ENCODE data around the gene NR4A1. TPM values are rescaled to one million over a fixed set of nuclear protein-coding genes. Genes with fewer than 3 reads are reported as not detected.
A peak's percentile ranks its signal among the peaks of the same experiment; 100 is the strongest.

NR4A1 gene
- total and polyA plus RNA-seq, 2 of the 13 experiments (the other 11 are each of a cell fraction or from before 2014, with no cell fraction given): 5.7 to 15.2 TPM

GRCh38 chr12:52069327-52070184 lies 18.3 kb downstream of the NR4A1 start, which contains the start of gene ATG101 (continued):
- 0 out of 2 replicates have a peak, but pooled peaks have one; percentile 90 for TF ChIP-seq PCBP1 (IDR thresholded peaks at IDR 0.05; ENCODE audit: borderline replicate concordance, low read depth, low read length)
- TF ChIP-seq ZNF280B (CRISPR knock-in tag; IDR thresholded peaks at IDR 0.05; ENCODE audit: borderline replicate concordance): 0 out of 2 replicates have a peak, but pooled peaks have one; percentile 20
- TF ChIP-seq BRD4 (CRISPR knock-in tag; IDR thresholded peaks at IDR 0.05): peak; percentile 37; the same call in 1 of the 2 replicates
- TF ChIP-seq PHF20 (CRISPR knock-in tag; IDR thresholded peaks at IDR 0.05): peak; percentile 87
- TF ChIP-seq U2AF1 (optimal IDR thresholded peaks at IDR 0.05; ENCODE audit: low read depth, low read length): peak; percentile 94
- TF ChIP-seq ZNF670 (CRISPR knock-in tag; IDR thresholded peaks at IDR 0.05; ENCODE audit: borderline replicate concordance): peak; percentile 95; the same call in 1 of the 2 replicates
- TF ChIP-seq HDAC6 (IDR thresholded peaks at IDR 0.05; ENCODE audit: low read depth, low read length): no peak
- no peak; the same call in 1 of the 2 replicates for TF ChIP-seq ZNF569 (CRISPR knock-in tag; IDR thresholded peaks at IDR 0.05; ENCODE audit: borderline replicate concordance)
- no peak for TF ChIP-seq ZNF33A (CRISPR knock-in tag; IDR thresholded peaks at IDR 0.05; ENCODE audit: borderline replicate concordance)
- TF ChIP-seq TP53 (CRISPR knock-in tag; conservative IDR thresholded peaks at IDR 0.05): 0 out of 2 replicates have a peak, but pooled peaks have one; percentile 50
- TF ChIP-seq HOXA7 (CRISPR knock-in tag; IDR thresholded peaks at IDR 0.05): no peak
- TF ChIP-seq KDM5B (CRISPR knock-in tag; IDR thresholded peaks at IDR 0.05; ENCODE audit: borderline replicate concordance): peak; percentile 85
- TF ChIP-seq ZSCAN29 (CRISPR knock-in tag; conservative IDR thresholded peaks at IDR 0.05): no peak
- TF ChIP-seq ZNF672 (CRISPR knock-in tag; IDR thresholded peaks at IDR 0.05): no peak
- TF ChIP-seq ZNF775 (CRISPR knock-in tag; IDR thresholded peaks at IDR 0.05; ENCODE audit: borderline replicate concordance): no peak
- no peak for TF ChIP-seq SCMH1 (CRISPR knock-in tag; IDR thresholded peaks at IDR 0.05; ENCODE audit: borderline replicate concordance)
- TF ChIP-seq ZNF713 (CRISPR knock-in tag; IDR thresholded peaks at IDR 0.05): 0 out of 2 replicates have a peak, but pooled peaks have one; percentile 75
- TF ChIP-seq BRF2 (CRISPR knock-in tag; IDR thresholded peaks at IDR 0.05): no peak
- TF ChIP-seq KLF9 (CRISPR knock-in tag; IDR thresholded peaks at IDR 0.05; ENCODE audit: low read depth): no peak; the same call in 1 of the 2 replicates
- peak; percentile 92 for TF ChIP-seq ATF7 (IDR thresholded peaks at IDR 0.05)
- no peak; the same call in 1 of the 2 replicates for TF ChIP-seq ATF7 (CRISPR knock-in tag; IDR thresholded peaks at IDR 0.05)
- TF ChIP-seq CREM (IDR thresholded peaks at IDR 0.05): peak; percentile 75
- TF ChIP-seq CREM (CRISPR knock-in tag; IDR thresholded peaks at IDR 0.05): no peak
- TF ChIP-seq TBP (CRISPR knock-in tag; IDR thresholded peaks at IDR 0.05): no peak
- peak; percentile 94; the same call in 1 of the 2 replicates for TF ChIP-seq KDM5A (IDR thresholded peaks at IDR 0.05; ENCODE audit: borderline replicate concordance, low read length)
- TF ChIP-seq FOXK1 (CRISPR knock-in tag; IDR thresholded peaks at IDR 0.05; ENCODE audit: borderline replicate concordance, low read depth): peak; percentile 88
- TF ChIP-seq THAP7 (CRISPR knock-in tag; IDR thresholded peaks at IDR 0.05): peak; percentile 54; the same call in 1 of the 2 replicates
- peak; percentile 72; the same call in 1 of the 2 replicates for TF ChIP-seq GFI1 (CRISPR knock-in tag; IDR thresholded peaks at IDR 0.05; ENCODE audit: borderline replicate concordance)

Measured in HepG2 (cell line).